ENCODE data around the gene MTHFD2L. TPM values are rescaled to one million over a fixed set of nuclear protein-coding genes. Genes with fewer than 3 reads are reported as not detected.

MTHFD2L gene
- 1 to 10 TPM; 7.3 to 8.1 TPM for total RNA-seq

- H3K9me3 Mint-ChIP-seq: no peaks in the 10 kb centered on the region
- H3K27ac Mint-ChIP-seq: peak within 1 kb of the TSS; percentile 89
- peaks cover 7% of the 10 kb centered on the region for H3K27me3 Mint-ChIP-seq
- peaks cover 19% of the 10 kb centered on the region for H3K36me3 Mint-ChIP-seq (ENCODE audit: low read depth)
- ATAC-seq (peak; percentile 98), DNase-seq (peak; percentile 84)
- H3K4me3 Mint-ChIP-seq: peak within 1 kb of the TSS; percentile 92
- POLR2A ChIA-PET: no interaction called here
- peaks cover 24% of the 10 kb centered on the region for H3K4me1 Mint-ChIP-seq (ENCODE audit: low read depth)
- CTCF ChIA-PET: no interaction called here
- no peak for TF ChIP-seq CTCF (IDR thresholded peaks at IDR 0.05)
- intact Hi-C loops (cut with micrococcal nuclease): no loop called here
These were observed at the start of gene MTHFD2L for GRCh38 chr4:74157561-74158465. TSS of gene MTHFD2L (plus strand) at chr4:74158118. CDS start at chr4:74158139, 21 bp downstream.

GRCh38 chr4:74108457-74109115, 49.3 kb upstream of the MTHFD2L start:
- H3K4me3 Mint-ChIP-seq: no peak overlapping the region
- DNase-seq: no peak
- H3K27ac Mint-ChIP-seq: no peak overlapping the region
- TF ChIP-seq CTCF (IDR thresholded peaks at IDR 0.05): no peak
- intact Hi-C loops (cut with micrococcal nuclease): no loop called here
- no peak for ATAC-seq
- H3K9me3 Mint-ChIP-seq: no peaks in the 10 kb centered on the region
- CTCF ChIA-PET: no interaction called here
- H3K4me1 Mint-ChIP-seq (ENCODE audit: low read depth): no peaks in the 10 kb centered on the region
- peaks cover 4% of the 10 kb centered on the region for H3K27me3 Mint-ChIP-seq
- no peaks in the 10 kb centered on the region for H3K36me3 Mint-ChIP-seq (ENCODE audit: low read depth)
- POLR2A ChIA-PET: no interaction called here

- DNase-seq (no peak), ATAC-seq (no peak)
- Mint-ChIP-seq H3K27ac (no peak overlapping the region), H3K4me3 (no peak overlapping the region), H3K36me3 (ENCODE audit: low read depth) (no peaks in the 10 kb centered on the region), H3K27me3 (peaks cover 4% of the 10 kb centered on the region), H3K4me1 (ENCODE audit: low read depth) (no peaks in the 10 kb centered on the region), H3K9me3 (no peaks in the 10 kb centered on the region)
- ChIA-PET POLR2A (no interaction called here), CTCF (interaction anchor here (0.6 to 1.2 kb wide), 2 partner anchors 25 to 264 kb away, joined by 3 to 5 read pairs; no protein-coding TSS in a partner anchor)
- TF ChIP-seq CTCF (IDR thresholded peaks at IDR 0.05): no peak
- intact Hi-C loops (cut with micrococcal nuclease): no loop called here
These were observed 48.6 kb upstream of the MTHFD2L start for GRCh38 chr4:74109116-74109869.

GRCh38 chr4:74109870-74110605, 47.9 kb upstream of the MTHFD2L start:
- H3K27ac Mint-ChIP-seq: no peak overlapping the region
- no peak for ATAC-seq
- H3K4me3 Mint-ChIP-seq: no peak overlapping the region
- CTCF ChIA-PET: interaction anchor here (0.6 to 1.2 kb wide), 2 partner anchors 25 to 265 kb away, joined by 3 to 5 read pairs; no protein-coding TSS in a partner anchor
- intact Hi-C loops (cut with micrococcal nuclease): no loop called here
- POLR2A ChIA-PET: no interaction called here
- no peaks in the 10 kb centered on the region for H3K36me3 Mint-ChIP-seq (ENCODE audit: low read depth)
- TF ChIP-seq CTCF (IDR thresholded peaks at IDR 0.05): no peak
- no peaks in the 10 kb centered on the region for H3K4me1 Mint-ChIP-seq (ENCODE audit: low read depth)
- no peak for DNase-seq
- peaks cover 3% of the 10 kb centered on the region for H3K27me3 Mint-ChIP-seq
- no peaks in the 10 kb centered on the region for H3K9me3 Mint-ChIP-seq
